GM19397 (cell line): Measurements from ENCODE around the gene MRPL36.
"Not testable (repeated sequence)": the region's sequence is repeated elsewhere in the genome, so short reads cannot be mapped to it uniquely, and the experiment has no call there.

Experiments used
- ATAC-seq: cut with Tn5 transposase; IDR thresholded peaks from one replicate; pipeline ENCODE4 v1.9.1; 2021; ENCODE audit warnings: mild to moderate bottlenecking, moderate library complexity; ENCODE audit not compliant: unreplicated experiment

MRPL36 gene

GRCh38 chr5:1815881-1816292, 16.2 kb upstream of the MRPL36 start:
- no peak for ATAC-seq

GRCh38 chr5:1815071-1815786, 15.6 kb upstream of the MRPL36 start:
- ATAC-seq = no peak

- ATAC-seq = no peak
Measured at GRCh38 chr5:1814183-1815020, 14.8 kb upstream of the MRPL36 start.

- no peak for ATAC-seq
Measured at GRCh38 chr5:1810581-1811101, 11.0 kb upstream of the MRPL36 start.

- no peak for ATAC-seq
Measured at GRCh38 chr5:1809416-1810035, 9.9 kb upstream of the MRPL36 start.

- ATAC-seq = no peak
Measured at GRCh38 chr5:1808439-1808838, 8.8 kb upstream of the MRPL36 start.

GRCh38 chr5:1807451-1808185, 8.0 kb upstream of the MRPL36 start:
- ATAC-seq = no peak

- no peak for ATAC-seq
Measured at GRCh38 chr5:1806974-1807373, 7.3 kb upstream of the MRPL36 start.

GRCh38 chr5:1806199-1806598, 6.6 kb upstream of the MRPL36 start:
- ATAC-seq = no peak

GRCh38 chr5:1805736-1806135, 6.1 kb upstream of the MRPL36 start:
- ATAC-seq = no peak

GRCh38 chr5:1805326-1805725, 5.7 kb upstream of the MRPL36 start:
- ATAC-seq = no peak

- no peak for ATAC-seq
Measured at GRCh38 chr5:1804001-1804690, 4.5 kb upstream of the MRPL36 start.

GRCh38 chr5:1803192-1803591, 3.6 kb upstream of the MRPL36 start:
- ATAC-seq = no peak

- no peak for ATAC-seq
Measured at GRCh38 chr5:1801967-1802295, 2.3 kb upstream of the MRPL36 start.

- ATAC-seq = peak; percentile 53
Measured at GRCh38 chr5:1801222-1801966, 1.8 kb upstream of the MRPL36 start, which contains the start of gene NDUFS6. NDUFS6 (plus strand) TSS chr5:1801407; CDS start chr5:1801418, 11 bp downstream.

- ATAC-seq = peak; percentile 27
Measured at GRCh38 chr5:1800472-1801221, 1.0 kb upstream of the MRPL36 start.

GRCh38 chr5:1799110-1799601, 481 bp downstream of the MRPL36 start:
- peak; percentile 19 for ATAC-seq

- ATAC-seq = not testable (repeated sequence)
Measured at GRCh38 chr5:1798589-1798988, 1.0 kb downstream of the MRPL36 start.

- ATAC-seq = no peak
Measured at GRCh38 chr5:1797855-1798254, 1.8 kb downstream of the MRPL36 start.
